HG03469 (cell line): ENCODE measurements around the gene CAMK1D.
"Not testable (repeated sequence)": the region's sequence is repeated elsewhere in the genome, so short reads cannot be mapped to it uniquely, and the experiment has no call there.

Experiments used
- ATAC-seq: cut with Tn5 transposase; IDR thresholded peaks from one replicate; pipeline ENCODE4 v1.9.1; 2021; ENCODE audit warnings: mild to moderate bottlenecking, moderate library complexity, moderate number of reproducible peaks; ENCODE audit not compliant: unreplicated experiment

Gene CAMK1D

DNA sequence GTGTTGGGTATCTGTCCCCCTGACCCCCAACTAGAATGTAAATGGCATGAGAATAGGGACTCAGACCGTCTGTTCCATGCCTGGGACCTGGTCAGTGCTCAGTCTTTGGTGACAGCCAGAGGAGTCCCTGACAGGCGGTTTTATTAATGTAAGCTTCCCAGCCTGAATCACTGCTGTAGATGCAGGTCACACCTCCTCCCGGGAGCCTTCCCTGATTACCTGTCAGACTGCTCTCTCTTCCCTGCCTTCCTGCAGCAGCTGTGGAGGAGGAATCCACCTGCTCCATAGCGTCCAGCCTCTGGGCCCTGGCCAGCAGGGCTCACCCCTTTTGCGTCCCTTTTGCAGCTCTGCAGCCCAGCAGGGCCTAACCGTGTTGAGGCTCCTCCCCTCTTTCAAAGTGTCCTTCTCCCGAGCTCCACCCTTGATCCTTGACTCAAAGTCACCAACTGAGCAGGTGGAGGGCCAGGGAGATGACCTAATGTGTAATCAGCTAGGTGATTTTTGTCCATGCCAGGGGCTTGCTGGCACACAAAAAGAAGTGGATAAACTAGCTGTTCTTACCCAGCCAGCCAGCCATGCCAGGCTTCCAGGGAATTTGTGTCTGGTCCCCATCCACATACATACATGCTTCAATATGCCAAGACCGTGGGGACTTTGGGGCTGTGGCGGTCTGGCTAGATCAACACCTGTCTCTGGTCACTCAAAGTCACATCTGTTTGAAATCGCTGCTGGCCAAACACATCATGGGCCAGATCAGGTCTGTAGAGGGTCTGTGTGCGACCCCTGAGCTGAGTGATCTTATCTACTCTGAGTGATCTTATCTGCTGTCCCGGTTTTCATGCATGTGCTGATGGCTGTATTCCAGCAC lies 457.1 kb downstream of the CAMK1D start:
- no peak for ATAC-seq

DNA sequence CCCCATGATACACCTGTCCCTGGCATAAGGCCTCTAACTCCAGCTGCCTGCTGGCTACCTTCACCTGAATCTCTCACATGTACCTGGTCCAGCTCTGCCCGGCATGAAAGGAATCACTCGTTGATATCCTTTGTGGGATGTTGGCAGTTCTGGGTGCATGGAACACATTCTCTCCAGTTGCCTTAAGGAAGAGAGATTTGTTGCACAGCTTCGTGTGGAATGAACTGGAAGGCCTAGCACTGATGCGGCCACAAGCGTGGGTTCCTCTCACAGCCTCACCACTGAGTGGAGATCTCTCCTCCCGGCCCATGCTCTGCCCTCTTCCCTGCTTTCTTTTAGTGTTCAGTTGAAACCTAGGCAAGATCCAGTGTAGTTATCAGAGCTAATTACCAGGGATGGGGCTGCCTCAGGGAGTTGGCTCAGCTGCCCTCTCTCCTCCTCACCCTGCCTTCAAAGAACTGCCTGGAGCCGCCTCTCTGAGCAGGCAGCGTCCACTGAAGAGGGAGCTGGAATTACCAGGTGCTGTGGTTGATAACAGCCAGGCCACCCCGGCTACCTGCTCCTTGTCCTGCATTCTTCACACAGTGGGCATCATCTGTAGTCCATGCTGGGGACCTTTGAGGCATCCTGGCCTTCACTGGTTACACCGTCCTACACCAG lies 457.9 kb downstream of the CAMK1D start:
- ATAC-seq, result no peak

DNA sequence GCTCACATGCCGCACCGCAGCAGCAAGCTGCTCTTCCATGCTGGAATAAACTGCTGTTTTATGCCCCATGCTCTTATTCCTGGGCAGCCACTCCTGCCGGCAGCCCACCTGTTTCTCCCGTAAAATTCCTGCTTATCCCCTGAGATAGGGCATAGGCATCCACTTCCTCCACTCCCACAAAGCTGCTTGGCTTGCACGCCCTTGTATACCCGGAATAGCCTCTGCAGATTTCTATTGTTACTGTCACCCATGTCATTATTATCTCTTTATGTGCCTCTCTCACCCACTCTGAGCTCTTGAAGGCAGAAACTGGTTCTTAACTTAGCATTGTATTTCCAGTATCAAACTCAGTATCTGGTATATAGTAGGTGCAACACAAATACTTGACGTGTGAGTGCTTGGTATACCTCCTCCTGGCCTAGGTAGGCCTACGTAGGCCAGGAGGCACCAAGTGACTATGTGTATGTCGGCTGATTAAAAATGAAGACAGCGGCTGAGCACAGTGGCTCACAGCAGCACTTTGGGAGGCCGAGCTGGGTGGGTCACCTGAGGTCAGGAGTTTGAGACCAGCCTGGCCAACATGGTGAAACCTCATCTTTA lies 458.8 kb downstream of the CAMK1D start:
- no peak for ATAC-seq

GRCh38 chr10:12810046-12810445 lies 460.7 kb downstream of the CAMK1D start:
- ATAC-seq, result not testable (repeated sequence)

DNA sequence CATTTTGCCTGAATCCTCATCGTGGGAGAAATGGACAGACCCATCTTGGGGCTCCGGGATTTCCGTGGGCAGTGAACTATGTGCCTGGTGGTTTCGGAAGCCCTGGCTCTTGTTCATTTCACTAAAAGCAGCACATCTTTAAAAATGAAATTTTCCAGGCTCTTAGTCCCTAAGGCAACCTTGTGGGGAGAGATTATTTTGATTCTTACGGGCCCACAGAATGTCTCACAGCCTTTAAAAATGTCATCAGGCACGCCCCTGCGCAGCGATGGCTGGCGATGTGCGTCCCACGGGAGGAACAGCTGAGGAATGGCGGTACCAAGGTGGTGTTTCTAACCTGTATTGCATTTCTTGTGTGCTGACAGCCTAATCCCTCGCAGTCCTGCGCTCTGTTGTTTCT lies 462.5 kb downstream of the CAMK1D start:
- no peak for ATAC-seq

GRCh38 chr10:12812571-12812970 lies 463.2 kb downstream of the CAMK1D start:
- no peak for ATAC-seq

- no peak for ATAC-seq
Measured at GRCh38 chr10:12814166-12814565, 464.8 kb downstream of the CAMK1D start.

DNA sequence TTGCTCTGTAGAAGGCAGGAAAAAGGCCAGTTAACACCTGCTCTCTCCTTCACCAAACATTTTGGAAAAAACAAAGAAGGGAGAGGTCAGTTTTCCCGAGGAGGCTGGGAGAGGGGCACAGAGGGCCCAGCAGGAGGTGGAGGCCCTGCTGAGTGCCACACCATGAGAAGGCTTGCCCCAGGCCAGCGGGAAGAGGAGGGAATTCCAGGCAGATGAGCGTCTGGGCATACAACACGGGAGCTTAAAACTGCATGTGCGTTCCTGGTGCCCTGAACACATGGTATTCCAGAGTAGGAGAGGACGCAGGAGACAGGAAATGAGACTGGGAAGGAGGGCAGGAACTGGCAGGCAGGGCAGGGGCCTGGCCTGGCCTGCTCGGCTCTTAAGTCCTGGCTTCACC lies 469.7 kb downstream of the CAMK1D start:
- ATAC-seq, result no peak

DNA sequence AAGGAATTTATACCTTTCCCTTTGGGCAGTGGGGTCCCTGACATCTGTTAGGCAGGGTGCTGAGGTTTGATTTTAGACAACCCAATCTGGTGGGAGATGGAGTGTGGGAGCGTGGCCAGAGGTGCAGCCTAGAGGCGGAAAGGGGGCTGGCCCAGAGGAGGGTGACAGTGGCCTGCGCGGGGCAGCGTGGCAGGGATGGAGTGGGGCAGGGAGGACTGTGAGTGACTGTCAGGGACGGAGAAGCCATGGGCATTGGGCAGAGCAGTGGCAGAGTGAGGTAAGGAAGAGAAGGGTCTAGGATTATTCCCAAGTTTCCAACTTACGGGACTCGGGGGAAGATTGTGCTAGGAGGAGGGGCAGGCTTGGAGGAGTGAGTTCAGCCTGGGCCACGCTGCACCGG lies 470.3 kb downstream of the CAMK1D start:
- no peak for ATAC-seq

DNA sequence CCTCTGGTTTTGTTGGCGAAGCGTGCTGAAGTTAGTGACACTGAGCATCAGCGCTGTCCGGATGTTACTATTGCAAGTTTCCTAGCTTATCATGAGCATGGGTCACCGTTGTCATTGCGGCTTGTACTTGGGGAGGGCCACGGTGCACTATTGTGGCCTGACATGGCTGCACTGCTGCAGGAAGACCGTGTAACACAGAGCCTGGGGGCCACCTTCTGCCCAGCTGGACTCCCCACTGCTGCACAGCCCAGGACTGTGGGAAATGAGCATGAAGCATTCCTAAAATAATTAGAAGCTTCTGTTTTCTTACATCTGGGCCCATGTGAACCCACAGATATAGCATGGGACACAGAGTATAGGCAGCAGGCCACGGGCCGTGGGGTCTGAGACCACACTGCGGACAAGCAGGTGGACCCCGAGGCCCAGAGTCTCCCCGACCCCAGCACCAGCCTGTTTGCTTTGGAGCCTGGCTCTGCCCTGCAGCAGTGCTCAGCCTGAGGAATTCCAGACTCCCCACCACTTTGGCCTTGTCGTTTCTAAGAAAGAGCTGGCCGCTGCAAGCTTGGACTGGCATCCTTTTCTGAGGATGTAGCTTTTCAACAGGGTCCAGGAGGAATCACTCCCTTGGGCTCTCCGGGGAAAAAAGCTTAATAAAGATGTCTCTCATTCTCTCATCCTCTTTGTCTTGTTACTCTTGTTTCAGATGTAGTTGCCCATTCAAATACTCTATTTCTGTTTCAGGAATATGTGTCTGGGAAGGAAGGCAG lies 473.0 kb downstream of the CAMK1D start:
- no peak for ATAC-seq

DNA sequence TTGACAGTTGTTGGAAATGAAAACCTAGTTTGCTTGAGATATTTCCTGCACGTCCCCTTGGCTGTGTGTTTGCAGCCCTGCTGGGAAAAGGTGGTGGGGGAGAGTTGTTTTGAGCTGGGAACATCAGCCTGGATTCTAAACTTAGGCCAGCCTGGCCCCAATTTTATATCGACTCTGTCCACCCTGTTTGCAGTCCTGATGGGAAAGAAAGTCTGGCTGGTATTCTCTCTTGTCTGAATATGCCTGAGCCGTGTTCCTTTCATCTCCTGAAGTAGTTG lies 473.5 kb downstream of the CAMK1D start:
- ATAC-seq, result no peak

GRCh38 chr10:12823328-12823727 lies 474.0 kb downstream of the CAMK1D start:
- no peak for ATAC-seq

GRCh38 chr10:12825260-12825849 lies 476.0 kb downstream of the CAMK1D start:
- no peak for ATAC-seq

- ATAC-seq, result no peak
Measured at GRCh38 chr10:12826800-12827372, 477.5 kb downstream of the CAMK1D start.

DNA sequence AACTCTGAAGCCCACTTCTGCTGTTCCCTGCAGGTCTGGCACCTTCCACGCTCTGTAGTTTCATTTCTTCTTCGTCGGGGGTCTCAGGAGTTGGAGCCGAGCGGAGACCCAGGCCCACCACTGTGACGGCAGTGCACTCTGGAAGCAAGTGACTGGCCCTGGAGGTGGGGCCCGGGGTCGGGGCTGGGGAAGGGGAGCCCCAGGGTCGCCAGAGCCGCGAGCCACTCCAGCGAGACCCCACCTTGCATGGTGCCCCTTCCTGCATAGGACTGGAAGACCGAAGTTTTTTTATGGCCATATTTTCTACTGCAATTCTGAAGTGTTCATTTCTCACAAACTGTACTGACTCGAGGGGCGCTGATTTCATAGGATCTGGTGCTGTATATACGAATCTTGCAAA lies 479.4 kb downstream of the CAMK1D start:
- ATAC-seq, result no peak

- ATAC-seq, result no peak
Measured at GRCh38 chr10:12829831-12830390, 480.6 kb downstream of the CAMK1D start.

GRCh38 chr10:12832096-12832495 lies 482.7 kb downstream of the CAMK1D start:
- no peak for ATAC-seq

DNA sequence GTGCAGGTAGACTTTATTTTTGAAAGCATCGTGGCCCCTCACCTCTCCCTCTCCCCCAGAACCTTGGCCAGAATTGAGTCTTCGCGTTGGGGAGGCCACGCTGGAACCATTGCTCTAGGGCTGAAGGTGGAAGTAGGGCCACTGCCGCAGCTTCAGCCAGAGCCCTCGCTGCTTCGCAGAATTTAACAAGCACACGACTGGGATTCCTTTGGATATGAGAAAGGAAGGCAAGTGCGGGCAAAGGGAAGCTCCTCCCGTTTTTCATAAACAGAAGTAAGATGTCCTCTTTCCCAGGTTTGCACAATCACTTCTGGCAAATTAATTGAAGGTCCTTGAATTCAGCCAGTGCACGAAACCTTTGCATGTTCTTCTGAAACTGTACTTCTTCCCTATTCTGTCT lies 484.1 kb downstream of the CAMK1D start:
- ATAC-seq, result no peak

GRCh38 chr10:12834116-12834665 lies 484.8 kb downstream of the CAMK1D start:
- no peak for ATAC-seq

DNA sequence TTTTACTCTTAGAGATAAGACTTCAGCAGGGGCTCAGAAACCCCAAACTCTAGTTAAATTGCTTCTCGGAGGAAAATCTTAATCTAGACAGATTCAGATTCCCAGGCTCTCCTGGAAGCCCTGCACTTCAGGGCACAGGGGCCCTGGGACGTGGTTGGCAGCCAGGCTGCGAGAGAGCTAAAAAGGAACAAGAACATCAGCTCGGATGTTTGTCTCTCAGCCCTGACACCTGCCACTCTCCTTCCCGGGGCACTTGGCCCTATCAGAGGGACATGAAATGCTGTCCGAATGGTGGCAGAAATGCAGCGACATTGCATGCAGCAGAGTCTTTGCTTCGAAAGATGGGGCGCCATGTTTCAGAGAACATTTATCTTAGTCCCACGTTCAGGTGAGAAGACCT lies 485.4 kb downstream of the CAMK1D start:
- ATAC-seq, result no peak
